Liver (tissue), 9 donors: ENCODE measurements around the gene ILKAP. TPM values are rescaled to one million over a fixed set of nuclear protein-coding genes. Genes with fewer than 3 reads are reported as not detected.

Source experiments
- DNase-seq: peaks from one replicate; pipeline ENCODE4 v3.0.0-alpha.2; 2017; ENCODE audit warnings: low spot score
- H3K27ac ChIP-seq, 2 donors: one replicate each; pipeline ENCODE4 v1.7.0; 2013; ENCODE audit warnings: inconsistent platforms in 2 of 2, low read length in 2 of 2, control low read depth in 1 of 2, low read depth in 1 of 2, mild to moderate bottlenecking in 1 of 2
- H3K27me3 ChIP-seq, 4 donors: one replicate each; pipeline versions ENCODE4 v1.6.1 to v1.7.0; 2013; ENCODE audit warnings: low read length in 3 of 4, inconsistent platforms in 1 of 4, mild to moderate bottlenecking in 1 of 4, moderate library complexity in 1 of 4; ENCODE audit not compliant: control insufficient read depth in 4 of 4, insufficient read depth in 4 of 4
- H3K36me3 ChIP-seq, 4 donors: one replicate each; pipeline versions ENCODE4 v1.6.1 to v1.7.0; 2013; ENCODE audit warnings: low read length in 3 of 4, mild to moderate bottlenecking in 3 of 4, low read depth in 1 of 4, moderate library complexity in 1 of 4; ENCODE audit not compliant: control insufficient read depth in 4 of 4, insufficient read depth in 3 of 4
- H3K4me1 ChIP-seq, 4 donors: one replicate each; pipeline versions ENCODE4 v1.6.1 to v1.7.0; 2013; ENCODE audit warnings: low read length in 3 of 4, mild to moderate bottlenecking in 3 of 4, moderate library complexity in 1 of 4; ENCODE audit not compliant: control insufficient read depth in 4 of 4, insufficient read depth in 4 of 4
- H3K4me3 ChIP-seq, 3 donors: one replicate each; pipeline versions ENCODE4 v1.6.1 to v1.7.0; 2013; ENCODE audit warnings: low read length in 3 of 3, control low read depth in 1 of 3, low read depth in 1 of 3, mild to moderate bottlenecking in 1 of 3
- H3K9ac ChIP-seq, 2 donors: one replicate each; pipeline ENCODE4 v1.7.0; 2013; ENCODE audit warnings: low read length in 2 of 2, mild to moderate bottlenecking in 2 of 2, moderate library complexity in 2 of 2, control low read depth in 1 of 2, low read depth in 1 of 2
- H3K9me3 ChIP-seq, 4 donors: one replicate each; pipeline versions ENCODE4 v1.6.1 to v1.7.0; 2013; ENCODE audit warnings: low read length in 3 of 4; ENCODE audit not compliant: control insufficient read depth in 4 of 4
- EGR1 ChIP-seq, 2 donors: IDR thresholded peaks; 2 replicates each; pipeline ENCODE4 v1.6.1; 2016 to 2018; ENCODE audit warnings: antibody characterized with exemption in 2 of 2, low read depth in 2 of 2
- FOXA1 ChIP-seq: IDR thresholded peaks from 2 replicates; pipeline ENCODE4 v1.6.1; 2016; ENCODE audit warnings: antibody characterized with exemption
- FOXA2 ChIP-seq: IDR thresholded peaks from 2 replicates; pipeline ENCODE4 v1.6.1; 2016; ENCODE audit warnings: antibody characterized with exemption
- GABPA ChIP-seq, 2 donors: IDR thresholded peaks in 1 of 2; conservative IDR thresholded peaks in 1 of 2; 2 replicates each; pipeline ENCODE4 v1.6.1; 2016; ENCODE audit warnings: antibody characterized with exemption in 2 of 2, mild to moderate bottlenecking in 1 of 2, moderate library complexity in 1 of 2
- HNF4A ChIP-seq, 2 donors: conservative IDR thresholded peaks; 2 replicates each; pipeline ENCODE4 v1.6.1; 2016; ENCODE audit warnings: antibody characterized with exemption in 2 of 2, mild to moderate bottlenecking in 2 of 2
- HNF4G ChIP-seq: IDR thresholded peaks from 2 replicates; pipeline ENCODE4 v1.6.1; 2016; ENCODE audit warnings: antibody characterized with exemption
- NR2F2 ChIP-seq: IDR thresholded peaks from 2 replicates; pipeline ENCODE4 v1.6.1; 2016; ENCODE audit warnings: antibody characterized with exemption
- RXRA ChIP-seq, 2 donors: IDR thresholded peaks; 2 replicates each; pipeline ENCODE4 v1.6.1; 2017 to 2018; ENCODE audit warnings: antibody characterized with exemption in 2 of 2, mild to moderate bottlenecking in 1 of 2
- SP1 ChIP-seq: IDR thresholded peaks from 2 replicates; pipeline ENCODE4 v1.6.1; 2018; ENCODE audit warnings: antibody characterized with exemption, mild to moderate bottlenecking
- YY1 ChIP-seq: IDR thresholded peaks from 2 replicates; pipeline ENCODE4 v1.6.1; 2016; ENCODE audit warnings: antibody characterized with exemption, mild to moderate bottlenecking
- WGBS: extraction: QIAGEN DNeasy Blood & Tissue Kit; methylation state at CpG from one replicate; pipeline ENCODE4 v1.1.7; 2013; 5-methylcytosine and 5-hydroxymethylcytosine counted together
- polyA plus RNA-seq, 2 donors: library from polyadenylated mRNA; stranded (reverse) in 1 of 2; unstranded in 1 of 2; fragments of 200-250 nt in 1 of 2; fragments of >200 nt in 1 of 2; fragmentation: Nextera tagmentation in 1 of 2; extraction: Ambion mirVana in 1 of 2; gene quantifications; one replicate each; pipeline versions ENCODE4 v1.2.1 to v1.2.3, GENCODE V29; 2013 to 2015
- total RNA-seq, 2 donors: library from RNA; depleted of rRNA; stranded (reverse); fragments of >200 nt; gene quantifications; one replicate each; pipeline ENCODE4 v1.2.3, GENCODE V29; 2014
- TF ChIP-seq, protein P1 (sequence below): IDR thresholded peaks from 2 replicates; pipeline ENCODE4 v1.6.1; 2016; ENCODE audit warnings: antibody characterized with exemption
- TF ChIP-seq, protein P2 (sequence below): IDR thresholded peaks from 2 replicates; pipeline ENCODE4 v1.6.1; 2016; ENCODE audit warnings: antibody characterized with exemption, mild to moderate bottlenecking
- TF ChIP-seq, protein P3 (sequence below): fragments of 150-350 bp; IDR thresholded peaks from 2 replicates; pipeline ENCODE4 v1.5.1; 2017; ENCODE audit warnings: improper control_type of control experiment, low read depth, low read length; ENCODE audit not compliant: missing input control
- TF ChIP-seq, protein P4 (sequence below): IDR thresholded peaks from 2 replicates; pipeline ENCODE4 v1.6.1; 2016; ENCODE audit warnings: antibody characterized with exemption
- TF ChIP-seq, protein P5 (sequence below): IDR thresholded peaks from 2 replicates; pipeline ENCODE4 v1.6.1; 2016; ENCODE audit warnings: antibody characterized with exemption
- donor health status: healthy.
- donor health status: healthy.
- donor health status: healthy.
- donor health status: healthy.
- donor health status: healthy.

Gene ILKAP
- total and polyA plus RNA-seq, 4 donors: 15.0 to 21.1 (median 20.0) TPM

DNA sequence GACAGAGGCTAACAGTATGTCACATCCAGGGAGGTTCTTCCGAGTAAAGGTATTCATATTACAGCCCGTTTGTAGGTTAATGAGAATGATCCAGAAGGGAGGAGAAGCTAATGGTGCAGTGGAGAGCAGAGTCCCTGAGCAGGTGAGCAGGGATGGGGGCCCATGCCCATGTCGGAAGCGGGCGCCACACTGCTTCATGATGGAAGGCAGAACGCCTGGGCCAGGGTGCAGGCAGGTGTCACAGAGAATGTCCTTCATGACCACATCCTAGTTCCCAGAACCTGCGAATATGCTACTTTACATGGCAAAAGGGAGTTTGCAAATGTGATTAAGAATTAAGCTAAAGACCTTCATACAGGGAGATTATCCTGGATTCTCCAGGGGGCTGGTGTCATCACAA lies 32.4 kb upstream of the ILKAP start:
- no peak overlapping the region for H3K9ac ChIP-seq
- peaks cover 4 to 17% (median 13%) of the 10 kb centered on the region in 4 donors for H3K4me1 ChIP-seq
- TF ChIP-seq, protein P1, sequence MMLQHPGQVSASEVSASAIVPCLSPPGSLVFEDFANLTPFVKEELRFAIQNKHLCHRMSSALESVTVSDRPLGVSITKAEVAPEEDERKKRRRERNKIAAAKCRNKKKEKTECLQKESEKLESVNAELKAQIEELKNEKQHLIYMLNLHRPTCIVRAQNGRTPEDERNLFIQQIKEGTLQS: no peak
- H3K4me3 ChIP-seq: no peak overlapping the region
- 90% methylated on average over 7 of the region's 7 CpGs for WGBS
- H3K36me3 ChIP-seq: no peaks in the 10 kb centered on the region
- no peaks in the 10 kb centered on the region for H3K27me3 ChIP-seq
- no peak for DNase-seq
- no peak overlapping the region for H3K27ac ChIP-seq
- no peaks in the 10 kb centered on the region for H3K9me3 ChIP-seq

DNA sequence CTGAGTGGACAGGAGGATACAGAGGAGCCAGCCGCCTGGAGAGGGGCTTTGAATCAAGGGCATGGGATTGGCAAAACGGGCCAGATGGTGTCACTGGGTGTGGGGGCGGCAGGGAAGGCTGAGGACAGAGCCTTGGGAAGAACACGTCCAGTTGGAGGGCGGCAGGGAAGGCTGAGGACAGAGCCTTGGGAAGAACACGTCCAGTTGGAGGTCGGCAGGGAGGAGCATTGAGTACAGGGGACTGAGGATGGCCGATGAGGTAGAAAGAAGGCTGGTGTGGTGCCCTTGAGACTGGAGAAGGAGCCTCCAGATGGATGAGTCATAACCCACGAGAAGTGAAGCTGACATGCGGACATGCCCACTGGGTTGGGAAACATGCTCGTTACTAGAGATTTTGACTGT lies 31.8 kb upstream of the ILKAP start:
- peaks cover 3 to 16% (median 12%) of the 10 kb centered on the region in 4 donors for H3K4me1 ChIP-seq
- H3K9ac ChIP-seq: no peak overlapping the region
- H3K27me3 ChIP-seq: no peaks in the 10 kb centered on the region
- DNase-seq: no peak
- H3K27ac ChIP-seq: no peak overlapping the region
- H3K9me3 ChIP-seq: no peaks in the 10 kb centered on the region
- no peak overlapping the region for H3K4me3 ChIP-seq
- H3K36me3 ChIP-seq: no peaks in the 10 kb centered on the region
- TF ChIP-seq GABPA (IDR thresholded peaks at IDR 0.05 in 1 of 2, conservative IDR thresholded peaks at IDR 0.05 in 1 of 2) (no peak), YY1 (no peak), HNF4A (conservative IDR thresholded peaks at IDR 0.05) (no peak), FOXA1 (no peak), HNF4G (no peak), RXRA (IDR thresholded peaks at IDR 0.05) (no peak), SP1 (no peak), EGR1 (IDR thresholded peaks at IDR 0.05; ENCODE audit: low read depth in 2 of 2) (no peak)
- TF ChIP-seq, protein P2, sequence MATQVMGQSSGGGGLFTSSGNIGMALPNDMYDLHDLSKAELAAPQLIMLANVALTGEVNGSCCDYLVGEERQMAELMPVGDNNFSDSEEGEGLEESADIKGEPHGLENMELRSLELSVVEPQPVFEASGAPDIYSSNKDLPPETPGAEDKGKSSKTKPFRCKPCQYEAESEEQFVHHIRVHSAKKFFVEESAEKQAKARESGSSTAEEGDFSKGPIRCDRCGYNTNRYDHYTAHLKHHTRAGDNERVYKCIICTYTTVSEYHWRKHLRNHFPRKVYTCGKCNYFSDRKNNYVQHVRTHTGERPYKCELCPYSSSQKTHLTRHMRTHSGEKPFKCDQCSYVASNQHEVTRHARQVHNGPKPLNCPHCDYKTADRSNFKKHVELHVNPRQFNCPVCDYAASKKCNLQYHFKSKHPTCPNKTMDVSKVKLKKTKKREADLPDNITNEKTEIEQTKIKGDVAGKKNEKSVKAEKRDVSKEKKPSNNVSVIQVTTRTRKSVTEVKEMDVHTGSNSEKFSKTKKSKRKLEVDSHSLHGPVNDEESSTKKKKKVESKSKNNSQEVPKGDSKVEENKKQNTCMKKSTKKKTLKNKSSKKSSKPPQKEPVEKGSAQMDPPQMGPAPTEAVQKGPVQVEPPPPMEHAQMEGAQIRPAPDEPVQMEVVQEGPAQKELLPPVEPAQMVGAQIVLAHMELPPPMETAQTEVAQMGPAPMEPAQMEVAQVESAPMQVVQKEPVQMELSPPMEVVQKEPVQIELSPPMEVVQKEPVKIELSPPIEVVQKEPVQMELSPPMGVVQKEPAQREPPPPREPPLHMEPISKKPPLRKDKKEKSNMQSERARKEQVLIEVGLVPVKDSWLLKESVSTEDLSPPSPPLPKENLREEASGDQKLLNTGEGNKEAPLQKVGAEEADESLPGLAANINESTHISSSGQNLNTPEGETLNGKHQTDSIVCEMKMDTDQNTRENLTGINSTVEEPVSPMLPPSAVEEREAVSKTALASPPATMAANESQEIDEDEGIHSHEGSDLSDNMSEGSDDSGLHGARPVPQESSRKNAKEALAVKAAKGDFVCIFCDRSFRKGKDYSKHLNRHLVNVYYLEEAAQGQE: no peak
- TF ChIP-seq, protein P3, sequence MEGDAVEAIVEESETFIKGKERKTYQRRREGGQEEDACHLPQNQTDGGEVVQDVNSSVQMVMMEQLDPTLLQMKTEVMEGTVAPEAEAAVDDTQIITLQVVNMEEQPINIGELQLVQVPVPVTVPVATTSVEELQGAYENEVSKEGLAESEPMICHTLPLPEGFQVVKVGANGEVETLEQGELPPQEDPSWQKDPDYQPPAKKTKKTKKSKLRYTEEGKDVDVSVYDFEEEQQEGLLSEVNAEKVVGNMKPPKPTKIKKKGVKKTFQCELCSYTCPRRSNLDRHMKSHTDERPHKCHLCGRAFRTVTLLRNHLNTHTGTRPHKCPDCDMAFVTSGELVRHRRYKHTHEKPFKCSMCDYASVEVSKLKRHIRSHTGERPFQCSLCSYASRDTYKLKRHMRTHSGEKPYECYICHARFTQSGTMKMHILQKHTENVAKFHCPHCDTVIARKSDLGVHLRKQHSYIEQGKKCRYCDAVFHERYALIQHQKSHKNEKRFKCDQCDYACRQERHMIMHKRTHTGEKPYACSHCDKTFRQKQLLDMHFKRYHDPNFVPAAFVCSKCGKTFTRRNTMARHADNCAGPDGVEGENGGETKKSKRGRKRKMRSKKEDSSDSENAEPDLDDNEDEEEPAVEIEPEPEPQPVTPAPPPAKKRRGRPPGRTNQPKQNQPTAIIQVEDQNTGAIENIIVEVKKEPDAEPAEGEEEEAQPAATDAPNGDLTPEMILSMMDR: no peak
- TF ChIP-seq, protein P1: no peak
- 81% methylated on average over 11 of the region's 11 CpGs for WGBS

DNA sequence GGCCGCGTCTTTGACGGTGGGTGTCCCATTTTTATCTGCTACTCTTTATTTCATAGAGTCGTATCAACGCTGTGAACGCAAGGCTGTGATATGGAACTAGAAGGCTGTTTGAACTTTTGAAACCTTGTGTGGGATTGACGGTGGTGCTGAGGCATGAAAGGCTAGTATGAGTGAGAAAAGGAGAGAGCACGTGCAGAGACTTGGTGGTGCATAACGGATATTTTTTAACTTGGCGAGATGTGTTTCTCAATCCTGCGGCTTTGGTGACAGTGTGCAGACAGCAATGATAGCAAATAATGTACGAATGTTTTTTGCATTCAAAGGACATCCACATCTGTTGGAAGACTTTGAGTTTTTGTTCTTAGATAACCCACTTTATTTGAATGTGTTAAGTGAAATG lies 30.1 kb upstream of the ILKAP start:
- no peak for DNase-seq
- Histone ChIP-seq H3K36me3 (no peaks in the 10 kb centered on the region), H3K9ac (no peak overlapping the region), H3K4me1 (peaks cover 0 to 11% (median 4%) of the 10 kb centered on the region in 4 donors), H3K27me3 (no peaks in the 10 kb centered on the region), H3K4me3 (no peak overlapping the region), H3K27ac (no peak overlapping the region), H3K9me3 (no peaks in the 10 kb centered on the region)
- TF ChIP-seq FOXA2: no peak
- TF ChIP-seq, protein P4, sequence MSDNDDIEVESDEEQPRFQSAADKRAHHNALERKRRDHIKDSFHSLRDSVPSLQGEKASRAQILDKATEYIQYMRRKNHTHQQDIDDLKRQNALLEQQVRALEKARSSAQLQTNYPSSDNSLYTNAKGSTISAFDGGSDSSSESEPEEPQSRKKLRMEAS: no peak
- TF ChIP-seq, protein P5, sequence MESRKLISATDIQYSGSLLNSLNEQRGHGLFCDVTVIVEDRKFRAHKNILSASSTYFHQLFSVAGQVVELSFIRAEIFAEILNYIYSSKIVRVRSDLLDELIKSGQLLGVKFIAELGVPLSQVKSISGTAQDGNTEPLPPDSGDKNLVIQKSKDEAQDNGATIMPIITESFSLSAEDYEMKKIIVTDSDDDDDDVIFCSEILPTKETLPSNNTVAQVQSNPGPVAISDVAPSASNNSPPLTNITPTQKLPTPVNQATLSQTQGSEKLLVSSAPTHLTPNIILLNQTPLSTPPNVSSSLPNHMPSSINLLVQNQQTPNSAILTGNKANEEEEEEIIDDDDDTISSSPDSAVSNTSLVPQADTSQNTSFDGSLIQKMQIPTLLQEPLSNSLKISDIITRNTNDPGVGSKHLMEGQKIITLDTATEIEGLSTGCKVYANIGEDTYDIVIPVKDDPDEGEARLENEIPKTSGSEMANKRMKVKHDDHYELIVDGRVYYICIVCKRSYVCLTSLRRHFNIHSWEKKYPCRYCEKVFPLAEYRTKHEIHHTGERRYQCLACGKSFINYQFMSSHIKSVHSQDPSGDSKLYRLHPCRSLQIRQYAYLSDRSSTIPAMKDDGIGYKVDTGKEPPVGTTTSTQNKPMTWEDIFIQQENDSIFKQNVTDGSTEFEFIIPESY: no peak
- no peak for TF ChIP-seq SP1
- TF ChIP-seq YY1: no peak
- TF ChIP-seq NR2F2: no peak
- TF ChIP-seq EGR1 (IDR thresholded peaks at IDR 0.05; ENCODE audit: low read depth in 2 of 2): no peak
- TF ChIP-seq, protein P3: no peak
- TF ChIP-seq, protein P1: no peak
- TF ChIP-seq HNF4G: no peak
- TF ChIP-seq HNF4A (conservative IDR thresholded peaks at IDR 0.05): no peak
- WGBS: 82% methylated on average over 12 of the region's 12 CpGs
